GM23248 (cell line): Measurements from ENCODE around the gene ASCL4. TPM values are rescaled to one million over a fixed set of nuclear protein-coding genes. Genes with fewer than 3 reads are reported as not detected.

Experiments
- DNase-seq: peaks from one replicate; pipeline ENCODE4 v3.0.0-alpha.2; 2015
- H2AFZ ChIP-seq: fragments of 200-600 bp; sonication (generic); 2 replicates; pipeline ENCODE4 v1.6.1; 2016; ENCODE audit warnings: antibody characterized with exemption
- H3F3A ChIP-seq: fragments of 200-600 bp; sonication (generic); 2 replicates; pipeline ENCODE4 v1.6.1; 2016; ENCODE audit warnings: mild to moderate bottlenecking, antibody characterized with exemption, mixed run types; ENCODE audit not compliant: insufficient read depth
- H3K27ac ChIP-seq: fragments of 200-600 bp; sonication (generic); 2 replicates; pipeline ENCODE4 v1.5.1; 2016; ENCODE audit warnings: mild to moderate bottlenecking
- H3K27me3 ChIP-seq: fragments of 200-600 bp; sonication (generic); replicated peaks from 2 replicates; pipeline ENCODE4 v1.6.1; 2016; ENCODE audit warnings: mild to moderate bottlenecking; ENCODE audit not compliant: insufficient read depth
- H3K36me3 ChIP-seq: fragments of 200-600 bp; sonication (generic); 2 replicates; pipeline ENCODE4 v1.6.1; 2016; ENCODE audit warnings: low read depth, mild to moderate bottlenecking
- H3K4me1 ChIP-seq: fragments of 200-600 bp; sonication (generic); 2 replicates; pipeline ENCODE4 v1.6.1; 2016; ENCODE audit warnings: mild to moderate bottlenecking; ENCODE audit not compliant: insufficient read depth
- H3K4me2 ChIP-seq: fragments of 200-600 bp; sonication (generic); one replicate; pipeline ENCODE4 v1.6.1; 2016; ENCODE audit warnings: mild to moderate bottlenecking; ENCODE audit not compliant: unreplicated experiment
- H3K4me3 ChIP-seq: fragments of 200-600 bp; sonication (generic); 2 replicates; pipeline ENCODE4 v1.5.1; 2016; ENCODE audit warnings: mild to moderate bottlenecking
- H3K79me2 ChIP-seq: fragments of 200-600 bp; sonication (generic); 2 replicates; pipeline ENCODE4 v1.6.1; 2016; ENCODE audit warnings: mild to moderate bottlenecking; ENCODE audit not compliant: insufficient read depth
- H3K9ac ChIP-seq: fragments of 200-600 bp; sonication (generic); 2 replicates; pipeline ENCODE4 v1.6.1; 2016; ENCODE audit warnings: mild to moderate bottlenecking
- H3K9me2 ChIP-seq: fragments of 200-600 bp; sonication (generic); 2 replicates; pipeline ENCODE4 v1.6.1; 2016; ENCODE audit warnings: mixed run types, mild to moderate bottlenecking, moderate library complexity; ENCODE audit not compliant: insufficient read depth
- H3K9me3 ChIP-seq: fragments of 200-600 bp; sonication (generic); one replicate; pipeline ENCODE4 v1.6.1; 2017; ENCODE audit warnings: low read depth
- H4K20me1 ChIP-seq: fragments of 200-600 bp; sonication (generic); 2 replicates; pipeline ENCODE4 v1.6.0; 2016; ENCODE audit not compliant: insufficient read depth
- EZH2 ChIP-seq: fragments of 200-600 bp; sonication (generic); IDR thresholded peaks from 2 replicates; pipeline ENCODE4 v1.6.1; 2018; ENCODE audit warnings: antibody characterized with exemption, mild to moderate bottlenecking; ENCODE audit not compliant: insufficient read depth, poor library complexity, severe bottlenecking
- EZH2phosphoT487 ChIP-seq: fragments of 200-600 bp; sonication (generic); IDR thresholded peaks from 2 replicates; pipeline ENCODE4 v1.6.1; 2018; ENCODE audit warnings: antibody characterized with exemption, moderate library complexity, mild to moderate bottlenecking, low read depth; ENCODE audit not compliant: insufficient read depth
- WGBS, 2 experiments: methylation state at CpG; one replicate each; pipeline ENCODE4 v1.1.6; 2015 to 2017; ENCODE audit warnings: low lambda C conversion rate in 2 of 2, low coverage in 1 of 2; ENCODE audit errors: missing lambda C conversion rate in 2 of 2; 5-methylcytosine and 5-hydroxymethylcytosine counted together
- in situ Hi-C: fragments of 300-500 bp; cut with MboI; formaldehyde crosslinking; loops from 2 replicates; pipeline ENCODE4 v1.15.0; 2020
- polyA plus RNA-seq: library from polyadenylated mRNA; unstranded; fragments of >200 nt; fragmentation: Nextera tagmentation; extraction: Ambion mirVana; gene quantifications from 2 replicates; pipeline ENCODE4 v1.2.1, GENCODE V29; 2016
- total RNA-seq: library from RNA; depleted of rRNA; stranded (reverse); fragments of >200 nt; shearing (Covaris generic); gene quantifications from 2 replicates; pipeline ENCODE4 v1.2.3, GENCODE V29; 2014

Gene ASCL4
- total and polyA plus RNA-seq, 2 experiments from 2014 or later = not detected

DNA sequence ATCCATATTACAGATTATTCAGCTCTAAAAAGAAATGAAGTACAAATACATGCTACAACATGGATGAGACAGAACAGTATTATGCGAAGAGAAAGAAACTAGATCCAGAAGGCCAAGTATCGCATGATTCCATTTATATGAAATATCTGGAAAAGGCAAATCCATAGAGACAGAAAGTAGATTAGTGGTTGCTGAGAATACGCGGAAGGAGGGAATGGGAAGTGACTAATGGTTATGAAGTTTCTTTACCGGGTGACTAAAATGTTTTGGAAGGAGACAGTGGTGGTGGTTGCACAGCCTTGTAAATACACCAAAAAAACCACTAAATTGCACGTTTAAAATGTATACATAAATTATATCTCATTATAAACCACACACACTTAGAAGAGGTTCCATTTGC lies 26.0 kb upstream of the ASCL4 start:
- Histone ChIP-seq H3K36me3 (peaks cover 55% of the 10 kb centered on the region), H3K79me2 (peaks cover 67% of the 10 kb centered on the region), H3K9ac (peak overlapping the region; percentile 59), H3K9me2 (no peaks in the 10 kb centered on the region), H3K27ac (peak overlapping the region; percentile 90), H2AFZ (no peak overlapping the region), H4K20me1 (no peaks in the 10 kb centered on the region; the same call in 1 of the 2 replicates), H3K9me3 (no peaks in the 10 kb centered on the region), H3K4me2 (peak overlapping the region; percentile 85), H3K27me3 (no peaks in the 10 kb centered on the region), H3K4me3 (peak overlapping the region; percentile 64), H3K4me1 (peaks cover 40% of the 10 kb centered on the region), H3F3A (peaks cover 55% of the 10 kb centered on the region)
- WGBS, 2 experiments = 7 to 8% methylated on average over 6 of the region's 6 CpGs
- in situ Hi-C loops = no loop called here
- DNase-seq = peak; percentile 89
- TF ChIP-seq EZH2 (no peak), EZH2phosphoT487 (no peak)

DNA sequence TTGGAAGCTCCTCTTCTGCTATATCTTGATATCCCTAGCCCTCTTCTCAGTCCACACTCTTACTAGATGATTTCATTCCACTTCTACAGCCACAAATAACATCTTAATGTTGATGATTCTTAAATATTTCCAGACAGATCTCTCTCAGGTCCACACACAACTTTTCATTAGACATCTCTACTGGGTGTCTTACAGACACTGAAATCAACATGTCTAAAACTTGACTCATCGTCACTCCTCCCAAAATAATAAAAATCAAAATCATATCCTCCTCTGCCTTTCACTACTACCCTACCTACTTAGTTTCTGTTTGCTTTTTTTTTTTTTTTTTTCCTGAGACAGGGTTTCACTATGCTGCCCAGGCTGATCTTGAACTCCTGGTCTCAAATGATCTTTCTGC lies 25.4 kb upstream of the ASCL4 start:
- DNase-seq = peak; percentile 68
- no peaks in the 10 kb centered on the region; the same call in 1 of the 2 replicates for H4K20me1 ChIP-seq
- 0% methylated on average over 1 of the region's 1 CpG for WGBS, 2 experiments
- H3K4me2 ChIP-seq = peak overlapping the region; percentile 85
- TF ChIP-seq EZH2phosphoT487 = 0 out of 2 replicates have a peak, but pooled peaks have one; percentile 17
- TF ChIP-seq EZH2 = no peak
- H3K27ac ChIP-seq = peak overlapping the region; percentile 90
- no peaks in the 10 kb centered on the region for H3K9me3 ChIP-seq
- no peak overlapping the region for H2AFZ ChIP-seq
- in situ Hi-C loops = no loop called here
- H3K4me1 ChIP-seq = peaks cover 40% of the 10 kb centered on the region
- peaks cover 70% of the 10 kb centered on the region for H3K79me2 ChIP-seq
- H3F3A ChIP-seq = peaks cover 55% of the 10 kb centered on the region
- H3K9me2 ChIP-seq = no peaks in the 10 kb centered on the region
- no peaks in the 10 kb centered on the region for H3K27me3 ChIP-seq
- peak overlapping the region; percentile 59 for H3K9ac ChIP-seq
- peaks cover 55% of the 10 kb centered on the region for H3K36me3 ChIP-seq
- peak overlapping the region; percentile 64 for H3K4me3 ChIP-seq

DNA sequence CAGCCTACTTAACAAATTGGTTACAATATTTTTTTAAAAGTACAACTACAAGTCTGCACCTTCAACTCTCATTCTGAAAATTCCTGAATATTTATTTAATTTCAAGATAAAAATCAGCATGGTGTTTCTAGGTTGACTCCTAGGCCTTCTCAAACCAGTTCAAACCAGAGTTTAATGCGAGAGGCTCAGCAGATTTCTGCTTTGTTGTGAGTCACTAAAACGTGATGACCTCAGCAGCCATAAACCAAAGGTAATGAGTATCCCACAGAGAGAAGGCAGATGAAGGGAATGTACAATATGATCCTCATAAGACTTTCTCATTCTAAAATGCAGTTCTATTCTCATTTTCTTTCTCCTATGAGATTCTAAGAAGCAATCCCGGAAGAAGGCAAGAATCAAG lies 15.1 kb upstream of the ASCL4 start:
- peak overlapping the region; percentile 94 for H3K9ac ChIP-seq
- no peaks in the 10 kb centered on the region for H3K9me2 ChIP-seq
- peaks cover 13% of the 10 kb centered on the region for H3F3A ChIP-seq
- peak overlapping the region; percentile 68 for H2AFZ ChIP-seq
- peaks cover 61% of the 10 kb centered on the region for H3K79me2 ChIP-seq
- H3K4me2 ChIP-seq = peak overlapping the region; percentile 100
- no peaks in the 10 kb centered on the region for H4K20me1 ChIP-seq
- no peaks in the 10 kb centered on the region for H3K27me3 ChIP-seq
- H3K9me3 ChIP-seq = no peaks in the 10 kb centered on the region
- H3K27ac ChIP-seq = peak overlapping the region; percentile 89
- WGBS, 2 experiments = 1 to 2% methylated on average over 3 of the region's 3 CpGs
- peak overlapping the region; percentile 97 for H3K4me3 ChIP-seq
- TF ChIP-seq EZH2phosphoT487 (no peak), EZH2 (no peak)
- peaks cover 26% of the 10 kb centered on the region for H3K36me3 ChIP-seq
- in situ Hi-C loops = no loop called here
- DNase-seq = peak; percentile 96
- peaks cover 11% of the 10 kb centered on the region for H3K4me1 ChIP-seq

DNA sequence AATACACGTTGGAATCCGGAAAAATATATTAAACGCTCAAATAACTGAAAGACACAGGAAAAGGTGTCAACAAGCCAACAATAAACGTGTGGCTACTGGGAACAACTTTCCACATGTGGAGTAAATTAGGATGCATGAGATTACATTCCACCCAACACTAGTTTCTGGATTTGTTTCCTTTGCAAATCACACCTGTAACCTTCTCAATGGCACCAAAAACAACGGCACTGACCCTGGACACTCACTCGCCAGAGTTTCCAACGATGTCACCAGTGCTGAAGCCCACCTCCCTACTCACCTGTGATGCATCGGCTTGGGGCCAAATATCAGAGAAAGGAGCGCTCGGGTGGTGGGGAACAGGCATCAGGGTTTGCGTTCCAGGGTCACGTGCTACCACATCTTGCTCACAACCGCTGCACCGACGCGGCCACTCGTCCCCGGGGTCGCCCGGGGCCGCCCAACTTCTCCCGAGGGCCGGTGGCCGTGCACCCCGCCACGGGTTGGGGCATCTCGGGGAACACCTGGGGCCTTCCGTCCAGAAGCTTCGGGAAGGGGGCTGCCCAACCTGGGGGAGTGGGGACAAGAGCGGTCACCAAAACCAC lies 14.2 kb upstream of the ASCL4 start:
- H3K79me2 ChIP-seq = peaks cover 52% of the 10 kb centered on the region
- peak; percentile 52 for DNase-seq
- in situ Hi-C loops = no loop called here
- peaks cover 11% of the 10 kb centered on the region for H3K4me1 ChIP-seq
- TF ChIP-seq EZH2 (no peak), EZH2phosphoT487 (no peak)
- H3K9me2 ChIP-seq = no peaks in the 10 kb centered on the region
- peak overlapping the region; percentile 89 for H3K27ac ChIP-seq
- H3K9me3 ChIP-seq = no peaks in the 10 kb centered on the region
- peak overlapping the region; percentile 58 for H2AFZ ChIP-seq
- H3K4me3 ChIP-seq = peak overlapping the region; percentile 97
- H3K36me3 ChIP-seq = peaks cover 17% of the 10 kb centered on the region
- H3K27me3 ChIP-seq = no peaks in the 10 kb centered on the region
- H3K4me2 ChIP-seq = peak overlapping the region; percentile 100
- no peaks in the 10 kb centered on the region for H4K20me1 ChIP-seq
- peaks cover 13% of the 10 kb centered on the region for H3F3A ChIP-seq
- H3K9ac ChIP-seq = peak overlapping the region; percentile 94
- 1 to 2% methylated on average over 28 of the region's 30 CpGs for WGBS, 2 experiments
